Left lung (tissue), 10 donors: ENCODE measurements around the gene DLG2. TPM values are rescaled to one million over a fixed set of nuclear protein-coding genes. Genes with fewer than 3 reads are reported as not detected.

ENCODE experiments used
- ATAC-seq: fragments of 200-7000 bp; cut with Tn5 transposase; one replicate; pipeline ENCODE4 v1.9.1; 2020; ENCODE audit warnings: moderate library complexity
- DNase-seq, 4 donors: peaks; one replicate each; pipeline ENCODE4 v3.0.0-alpha.2; 2013 to 2020
- H3K27ac ChIP-seq, 2 donors: fragments of 200-600 bp; sonication (generic) in 1 of 2; one replicate each; pipeline versions ENCODE4 v1.5.0 to v1.8.0; 2020 to 2021
- H3K27me3 ChIP-seq, 2 donors: fragments of 200-600 bp; sonication (generic) in 1 of 2; one replicate each; pipeline versions ENCODE4 v1.5.0 to v1.8.0; 2020 to 2021
- H3K36me3 ChIP-seq, 2 donors: fragments of 200-600 bp; sonication (generic) in 1 of 2; one replicate each; pipeline versions ENCODE4 v1.5.0 to v1.8.0; 2020 to 2021
- H3K4me1 ChIP-seq, 2 donors: fragments of 200-600 bp; one replicate each; pipeline ENCODE4 v1.8.0; 2021
- H3K4me3 ChIP-seq, 2 donors: fragments of 200-600 bp; sonication (generic) in 1 of 2; one replicate each; pipeline versions ENCODE4 v1.5.0 to v1.8.0; 2020 to 2021; ENCODE audit warnings: mild to moderate bottlenecking in 1 of 2
- H3K9me3 ChIP-seq, 2 donors: fragments of 200-600 bp; sonication (generic) in 1 of 2; one replicate each; pipeline versions ENCODE4 v1.5.0 to v1.8.0; 2020 to 2021
- intact Hi-C, 2 donors: fragments of 100-400 bp; cut with DNase I; formaldehyde crosslinking; loops; one replicate each; pipeline versions ENCODE4 v1.11.2 to v1.14.2; 2022
- polyA plus RNA-seq, 6 donors: library from polyadenylated mRNA; unstranded; fragments of 120-200 nt; gene quantifications; one replicate each; pipeline ENCODE4 v1.2.1, GENCODE V29; 2013; ENCODE audit not compliant: insufficient read length in 6 of 6
- total RNA-seq, 2 donors: library from RNA; stranded (reverse); fragmentation: NEBNext Ultra II Directional; extraction: Animal tissue kit (Norgen Biotek cat#: 25700); gene quantifications; one replicate each; pipeline ENCODE4 v1.2.1, GENCODE V29; 2021
- TF ChIP-seq, protein P1 (sequence below), 2 donors: fragments of 200-600 bp; sonication (generic) in 1 of 2; IDR thresholded peaks; one replicate each; pipeline versions ENCODE4 v1.5.0 to v1.8.0; 2021; ENCODE audit warnings: antibody characterized with exemption in 2 of 2
- donor health status: DM: no; HTN: yes; CAD: no.
- donor health status: DM: no; HTN: no; CAD: no.

Gene DLG2
- total and polyA plus RNA-seq, 8 donors: 4.5 to 15.0 (median 8.6) TPM

DNA sequence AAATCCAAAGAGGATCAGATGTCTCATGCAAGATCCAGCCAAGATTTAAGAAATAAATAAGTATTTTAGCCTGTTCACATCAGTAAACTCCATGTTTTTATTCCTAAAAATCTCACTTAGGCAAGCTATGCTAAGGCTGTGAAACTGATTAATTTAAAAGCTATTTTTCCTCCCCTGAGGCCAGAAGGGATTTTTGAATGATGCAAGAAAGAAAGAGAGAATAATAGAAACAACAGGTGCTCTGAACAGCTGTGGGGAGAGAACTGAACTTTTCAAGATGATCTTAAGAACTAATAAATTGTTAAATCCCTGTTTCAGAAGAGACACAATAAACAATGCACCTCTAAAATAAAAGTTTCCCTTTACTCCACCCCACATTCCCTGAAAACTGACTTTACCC lies 241.6 kb downstream of the DLG2 start:
- intact Hi-C loops: no loop called here
- H3K36me3 ChIP-seq: no peaks in the 10 kb centered on the region
- TF ChIP-seq, protein P1, sequence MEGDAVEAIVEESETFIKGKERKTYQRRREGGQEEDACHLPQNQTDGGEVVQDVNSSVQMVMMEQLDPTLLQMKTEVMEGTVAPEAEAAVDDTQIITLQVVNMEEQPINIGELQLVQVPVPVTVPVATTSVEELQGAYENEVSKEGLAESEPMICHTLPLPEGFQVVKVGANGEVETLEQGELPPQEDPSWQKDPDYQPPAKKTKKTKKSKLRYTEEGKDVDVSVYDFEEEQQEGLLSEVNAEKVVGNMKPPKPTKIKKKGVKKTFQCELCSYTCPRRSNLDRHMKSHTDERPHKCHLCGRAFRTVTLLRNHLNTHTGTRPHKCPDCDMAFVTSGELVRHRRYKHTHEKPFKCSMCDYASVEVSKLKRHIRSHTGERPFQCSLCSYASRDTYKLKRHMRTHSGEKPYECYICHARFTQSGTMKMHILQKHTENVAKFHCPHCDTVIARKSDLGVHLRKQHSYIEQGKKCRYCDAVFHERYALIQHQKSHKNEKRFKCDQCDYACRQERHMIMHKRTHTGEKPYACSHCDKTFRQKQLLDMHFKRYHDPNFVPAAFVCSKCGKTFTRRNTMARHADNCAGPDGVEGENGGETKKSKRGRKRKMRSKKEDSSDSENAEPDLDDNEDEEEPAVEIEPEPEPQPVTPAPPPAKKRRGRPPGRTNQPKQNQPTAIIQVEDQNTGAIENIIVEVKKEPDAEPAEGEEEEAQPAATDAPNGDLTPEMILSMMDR (IDR thresholded peaks at IDR 0.05): no peak

DNA sequence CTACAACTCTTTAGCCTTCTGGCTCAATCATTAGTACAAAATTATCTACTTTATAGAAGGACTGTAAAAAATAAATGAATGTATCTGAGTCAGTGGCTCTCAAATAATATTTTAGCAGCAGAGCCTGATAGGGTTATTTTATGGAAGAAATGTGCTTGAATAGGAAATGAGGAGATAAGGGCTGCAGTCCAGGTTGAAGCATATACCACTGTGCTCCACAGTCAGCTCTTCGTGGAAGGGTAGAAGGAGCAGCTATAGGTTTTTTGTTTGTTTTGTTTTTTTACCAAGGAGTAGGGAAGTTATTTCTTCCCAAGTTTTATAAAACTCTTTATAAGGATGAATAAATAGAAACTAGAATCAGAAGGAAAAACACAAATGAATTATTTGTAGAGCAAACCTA lies 242.0 kb downstream of the DLG2 start:
- H3K36me3 ChIP-seq: no peaks in the 10 kb centered on the region
- H3K27ac ChIP-seq: no peak overlapping the region
- TF ChIP-seq, protein P1 (IDR thresholded peaks at IDR 0.05): no peak
- H3K4me3 ChIP-seq: no peak overlapping the region
- intact Hi-C loops: no loop called here
- DNase-seq: no peak
- no peaks in the 10 kb centered on the region for H3K27me3 ChIP-seq
- ATAC-seq: no peak
- H3K9me3 ChIP-seq: peaks cover 0 to 23% of the 10 kb centered on the region in 2 donors
- no peaks in the 10 kb centered on the region for H3K4me1 ChIP-seq

More for the DNA sequence above, 241.6 kb downstream of the DLG2 start:
- H3K9me3 ChIP-seq: peaks cover 0 to 23% of the 10 kb centered on the region in 2 donors
- no peaks in the 10 kb centered on the region for H3K27me3 ChIP-seq
- no peak for DNase-seq
- H3K4me1 ChIP-seq: no peaks in the 10 kb centered on the region
- H3K4me3 ChIP-seq: no peak overlapping the region
- no peak for ATAC-seq
- H3K27ac ChIP-seq: no peak overlapping the region

DNA sequence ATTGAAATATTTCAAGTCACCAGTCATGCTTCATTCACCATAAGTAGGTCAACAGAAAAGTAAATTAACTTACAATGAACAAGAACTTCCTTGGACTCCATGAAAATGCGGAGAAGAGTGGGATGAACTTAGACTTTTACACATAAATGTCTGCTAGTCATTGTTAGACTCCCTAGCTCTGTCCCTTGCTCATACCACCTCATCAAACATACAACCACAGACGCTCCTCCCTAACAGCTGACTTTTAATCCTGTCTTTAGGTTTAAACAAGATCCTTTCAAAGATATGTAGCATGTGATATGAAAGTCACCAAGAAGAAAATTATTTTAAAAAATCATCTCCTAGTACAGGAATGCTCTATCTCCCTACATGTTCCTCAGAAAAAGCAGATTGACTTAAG lies 248.1 kb downstream of the DLG2 start:
- DNase-seq (no peak), ATAC-seq (no peak)
- H3K4me1 ChIP-seq: no peaks in the 10 kb centered on the region
- H3K9me3 ChIP-seq: peaks cover 0 to 6% of the 10 kb centered on the region in 2 donors
- H3K4me3 ChIP-seq: no peak overlapping the region
- TF ChIP-seq, protein P1 (IDR thresholded peaks at IDR 0.05): no peak
- no peaks in the 10 kb centered on the region for H3K36me3 ChIP-seq
- no peak overlapping the region for H3K27ac ChIP-seq
- intact Hi-C loops: no loop called here
- H3K27me3 ChIP-seq: no peaks in the 10 kb centered on the region

DNA sequence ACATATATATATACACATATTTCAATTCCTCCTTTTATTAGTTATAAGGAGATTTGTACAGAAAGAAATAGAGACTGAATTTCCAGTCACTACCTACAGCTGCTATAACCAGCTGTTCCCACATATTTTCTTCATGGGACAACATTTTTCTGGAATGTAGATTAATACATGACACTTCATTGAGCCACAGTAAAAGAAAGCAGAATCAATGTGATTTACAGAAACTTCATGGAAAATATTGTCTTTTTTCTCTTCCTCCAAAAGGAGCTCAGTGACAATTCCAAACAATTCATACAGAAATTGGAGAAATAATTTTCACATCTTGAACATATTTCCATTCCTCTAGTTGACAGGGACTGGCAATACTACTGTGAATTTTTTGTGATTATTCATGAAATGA lies 249.2 kb downstream of the DLG2 start:
- intact Hi-C loops: no loop called here
- no peak overlapping the region for H3K27ac ChIP-seq
- no peak overlapping the region for H3K4me3 ChIP-seq

DNA sequence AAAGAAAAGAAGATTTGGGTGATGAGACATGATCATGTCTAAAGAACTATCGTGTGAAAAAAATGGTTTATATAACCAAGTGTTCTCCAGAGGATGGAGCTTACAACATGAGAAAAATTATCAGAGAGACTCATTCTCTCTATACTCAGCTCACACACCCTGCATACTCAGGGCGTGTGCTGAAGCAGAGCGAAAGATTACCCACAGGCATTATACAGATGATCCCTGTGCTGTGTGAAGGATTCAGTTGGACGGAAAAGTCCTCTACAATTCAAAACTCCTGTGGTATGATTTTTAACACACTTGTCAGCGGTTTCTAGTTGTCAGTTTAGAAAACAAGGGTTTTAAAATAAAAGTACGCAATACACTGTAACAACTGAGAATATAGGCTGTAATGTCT lies 267.3 kb downstream of the DLG2 start:
- H3K4me1 ChIP-seq: no peaks in the 10 kb centered on the region
- H3K36me3 ChIP-seq: no peaks in the 10 kb centered on the region
- TF ChIP-seq, protein P1 (IDR thresholded peaks at IDR 0.05): no peak
- no peak overlapping the region for H3K4me3 ChIP-seq
- H3K27me3 ChIP-seq: no peaks in the 10 kb centered on the region
- H3K9me3 ChIP-seq: no peaks in the 10 kb centered on the region
- ATAC-seq (no peak), DNase-seq (no peak)
- intact Hi-C loops: loop anchor here in 1 of 2 donors (10.0 kb wide), 1 partner anchor 65 kb away; no protein-coding TSS in a partner anchor
- no peak overlapping the region for H3K27ac ChIP-seq

More for the DNA sequence above, 249.2 kb downstream of the DLG2 start:
- peak in 1 of 4 donors; percentile 10 for DNase-seq
- ATAC-seq: no peak
- no peaks in the 10 kb centered on the region for H3K4me1 ChIP-seq
- H3K36me3 ChIP-seq: no peaks in the 10 kb centered on the region
- no peaks in the 10 kb centered on the region for H3K27me3 ChIP-seq
- TF ChIP-seq, protein P1 (IDR thresholded peaks at IDR 0.05): no peak
- peaks cover 0 to 10% of the 10 kb centered on the region in 2 donors for H3K9me3 ChIP-seq
